GM12878 (cell line): ENCODE results near the gene GRN.
"Not testable (repeated sequence)": the region's sequence is repeated elsewhere in the genome, so short reads cannot be mapped to it uniquely, and the experiment has no call there.

ENCODE experiments used
- BACH1 ChIP-seq: fragments of 450-650 bp; IDR thresholded peaks from 2 replicates; pipeline ENCODE4 v1.6.1; 2017; ENCODE audit warnings: mild to moderate bottlenecking, borderline replicate concordance
- CBX5 ChIP-seq: sonication (generic); IDR thresholded peaks from 2 replicates; pipeline ENCODE4 v1.6.1; 2016; ENCODE audit warnings: low read depth, moderate library complexity, mild to moderate bottlenecking, inconsistent platforms
- MXI1 ChIP-seq: fragments of 150-350 bp; IDR thresholded peaks from 2 replicates; pipeline ENCODE4 v1.6.1; 2011; ENCODE audit warnings: low read depth, mild to moderate bottlenecking, inconsistent platforms, low read length, improper control_type of control experiment
- POLR2A ChIP-seq: IDR thresholded peaks from 2 replicates; pipeline ENCODE4 v1.6.1; 2011; ENCODE audit warnings: low read depth, mild to moderate bottlenecking, low read length
- POLR2AphosphoS5 ChIP-seq: IDR thresholded peaks from 2 replicates; pipeline ENCODE4 v1.6.1; 2011; ENCODE audit warnings: mild to moderate bottlenecking, low read length, inconsistent platforms
- SMAD5 ChIP-seq: IDR thresholded peaks from 2 replicates; pipeline ENCODE4 v1.6.1; 2016; ENCODE audit warnings: antibody characterized with exemption, low read depth
- SRF ChIP-seq, 2 experiments: IDR thresholded peaks; 2 replicates each; pipeline ENCODE4 v1.6.1; 2011; ENCODE audit warnings: low read depth in 2 of 2, low read length in 2 of 2, mild to moderate bottlenecking in 1 of 2, moderate library complexity in 1 of 2
- SUPT20H ChIP-seq: IDR thresholded peaks from 2 replicates; pipeline ENCODE4 v1.6.1; 2011; ENCODE audit warnings: low read depth, mild to moderate bottlenecking, low read length, moderate library complexity, borderline replicate concordance; ENCODE audit not compliant: control insufficient read depth
- TF ChIP-seq, protein P1 (sequence below), 3 experiments: IDR thresholded peaks in 2 of 3; conservative IDR thresholded peaks in 1 of 3; 2 replicates each; pipeline ENCODE4 v1.5.1; 2011; ENCODE audit warnings: low read depth in 3 of 3, low read length in 3 of 3, mild to moderate bottlenecking in 3 of 3, control low read depth in 2 of 3, moderate library complexity in 2 of 3, inconsistent platforms in 1 of 3, mixed read lengths in 1 of 3; ENCODE audit not compliant: control insufficient read depth in 2 of 3, insufficient read depth in 1 of 3; ENCODE audit errors: extremely low read depth in 1 of 3

- not testable (repeated sequence) for TF ChIP-seq POLR2AphosphoS5; SUPT20H; MXI1; BACH1; SMAD5; SRF (IDR thresholded peaks at IDR 0.05; ENCODE audit: low read depth in 2 of 2, low read length in 2 of 2); POLR2A; CBX5
- TF ChIP-seq, protein P1, sequence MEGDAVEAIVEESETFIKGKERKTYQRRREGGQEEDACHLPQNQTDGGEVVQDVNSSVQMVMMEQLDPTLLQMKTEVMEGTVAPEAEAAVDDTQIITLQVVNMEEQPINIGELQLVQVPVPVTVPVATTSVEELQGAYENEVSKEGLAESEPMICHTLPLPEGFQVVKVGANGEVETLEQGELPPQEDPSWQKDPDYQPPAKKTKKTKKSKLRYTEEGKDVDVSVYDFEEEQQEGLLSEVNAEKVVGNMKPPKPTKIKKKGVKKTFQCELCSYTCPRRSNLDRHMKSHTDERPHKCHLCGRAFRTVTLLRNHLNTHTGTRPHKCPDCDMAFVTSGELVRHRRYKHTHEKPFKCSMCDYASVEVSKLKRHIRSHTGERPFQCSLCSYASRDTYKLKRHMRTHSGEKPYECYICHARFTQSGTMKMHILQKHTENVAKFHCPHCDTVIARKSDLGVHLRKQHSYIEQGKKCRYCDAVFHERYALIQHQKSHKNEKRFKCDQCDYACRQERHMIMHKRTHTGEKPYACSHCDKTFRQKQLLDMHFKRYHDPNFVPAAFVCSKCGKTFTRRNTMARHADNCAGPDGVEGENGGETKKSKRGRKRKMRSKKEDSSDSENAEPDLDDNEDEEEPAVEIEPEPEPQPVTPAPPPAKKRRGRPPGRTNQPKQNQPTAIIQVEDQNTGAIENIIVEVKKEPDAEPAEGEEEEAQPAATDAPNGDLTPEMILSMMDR (IDR thresholded peaks at IDR 0.05 in 2 of 3, conservative IDR thresholded peaks at IDR 0.05 in 1 of 3; ENCODE audit: control insufficient read depth in 2 of 3, extremely low read depth in 1 of 3, insufficient read depth in 1 of 3, low read depth in 3 of 3, low read length in 3 of 3) = not testable (repeated sequence)
Measured at GRCh38 chr17:44369414-44370023, 24.4 kb downstream of the GRN start.
